Lower leg skin (tissue), 3 donors: Measurements from ENCODE around the gene AUTS2.

Experiments
- POLR2A ChIP-seq, 2 donors: fragments of 450-650 bp; IDR thresholded peaks; one replicate each; pipeline ENCODE4 v1.6.1; 2016 to 2017; ENCODE audit warnings: antibody characterized with exemption in 2 of 2, mild to moderate bottlenecking in 1 of 2, moderate library complexity in 1 of 2
- TF ChIP-seq, protein P1 (sequence below), 3 donors: fragments of 450-650 bp; IDR thresholded peaks; one replicate each; pipeline ENCODE4 v1.5.1; 2016; ENCODE audit warnings: antibody characterized with exemption in 3 of 3, mild to moderate bottlenecking in 3 of 3, moderate library complexity in 2 of 3

DNA sequence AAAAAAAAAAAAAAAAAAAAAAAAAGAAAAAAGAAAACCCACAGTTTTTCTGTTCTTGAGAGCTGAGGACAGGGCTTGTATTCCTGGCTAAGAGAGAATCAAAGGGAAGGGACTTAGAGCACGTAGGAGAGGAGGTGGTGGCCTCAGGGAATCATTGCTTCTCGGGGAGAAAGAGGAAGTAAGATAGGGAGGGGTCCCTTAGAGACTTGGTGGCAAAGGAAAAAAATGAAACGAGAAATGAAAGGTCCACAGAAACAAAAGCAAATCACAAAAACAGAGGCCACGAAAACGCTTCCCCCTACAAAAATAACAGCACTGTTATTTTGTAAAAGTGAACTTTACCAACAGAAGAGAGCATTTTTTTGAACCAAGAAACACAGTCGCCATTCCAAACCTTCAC is 1210.6 kb downstream of the AUTS2 start:
- TF ChIP-seq, protein P1, sequence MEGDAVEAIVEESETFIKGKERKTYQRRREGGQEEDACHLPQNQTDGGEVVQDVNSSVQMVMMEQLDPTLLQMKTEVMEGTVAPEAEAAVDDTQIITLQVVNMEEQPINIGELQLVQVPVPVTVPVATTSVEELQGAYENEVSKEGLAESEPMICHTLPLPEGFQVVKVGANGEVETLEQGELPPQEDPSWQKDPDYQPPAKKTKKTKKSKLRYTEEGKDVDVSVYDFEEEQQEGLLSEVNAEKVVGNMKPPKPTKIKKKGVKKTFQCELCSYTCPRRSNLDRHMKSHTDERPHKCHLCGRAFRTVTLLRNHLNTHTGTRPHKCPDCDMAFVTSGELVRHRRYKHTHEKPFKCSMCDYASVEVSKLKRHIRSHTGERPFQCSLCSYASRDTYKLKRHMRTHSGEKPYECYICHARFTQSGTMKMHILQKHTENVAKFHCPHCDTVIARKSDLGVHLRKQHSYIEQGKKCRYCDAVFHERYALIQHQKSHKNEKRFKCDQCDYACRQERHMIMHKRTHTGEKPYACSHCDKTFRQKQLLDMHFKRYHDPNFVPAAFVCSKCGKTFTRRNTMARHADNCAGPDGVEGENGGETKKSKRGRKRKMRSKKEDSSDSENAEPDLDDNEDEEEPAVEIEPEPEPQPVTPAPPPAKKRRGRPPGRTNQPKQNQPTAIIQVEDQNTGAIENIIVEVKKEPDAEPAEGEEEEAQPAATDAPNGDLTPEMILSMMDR (IDR thresholded peaks at IDR 0.05): no peak
- no peak for TF ChIP-seq POLR2A (IDR thresholded peaks at IDR 0.05)
